ENCODE data around the gene RPP25. TPM values are rescaled to one million over a fixed set of nuclear protein-coding genes. Genes with fewer than 3 reads are reported as not detected.
"Not testable (repeated sequence)": the region's sequence is repeated elsewhere in the genome, so short reads cannot be mapped to it uniquely, and the experiment has no call there.

RPP25 gene
- total RNA-seq, 2 experiments from 2014 or later, result 0.14 to 0.45 TPM

GRCh38 chr15:74937272-74937589 lies 19.3 kb downstream of the RPP25 start:
- H3K4me3 Mint-ChIP-seq, result peak overlapping the region; percentile 98
- peak overlapping the region in 1 of 2 donors; percentile 74 for H3K27ac ChIP-seq (ENCODE audit: low read depth in 1 of 2, low read length in 2 of 2)
- ChIA-PET CTCF (interaction anchor here (1.6 to 2.1 kb wide), 3 partner anchors 13 to 156 kb away, joined by 5 read pairs; partner anchors contain the start of gene RPP25), POLR2A (interaction anchor here (0.8 to 2.0 kb wide), 15 partner anchors 12 to 942 kb away, joined by 3 to 17 read pairs (median 5); partner anchors contain the start of genes C15orf39, CLK3, FAM219B and PML)
- no peaks in the 10 kb centered on the region for H3K9me3 ChIP-seq (ENCODE audit: control insufficient read depth in 1 of 2, insufficient read depth in 1 of 2, low read length in 2 of 2)
- H3K27me3 Mint-ChIP-seq, result no peaks in the 10 kb centered on the region
- intact Hi-C loops (cut with DNase I, micrococcal nuclease), result loop anchor here (2.0 to 10.0 kb wide), 10 partner anchors 45 to 942 kb away; partner anchors contain the start of genes ARID3B (in 1 of the 2), C15orf39 (in 1 of the 2), CSK (in 1 of the 2) and EDC3 (in 1 of the 2)
- no peak for TF ChIP-seq CTCF (IDR thresholded peaks at IDR 0.05)
- no peak for ATAC-seq (ENCODE audit: poor library complexity)
- H3K4me1 Mint-ChIP-seq (ENCODE audit: low read depth), result peaks cover 32% of the 10 kb centered on the region
- H3K27ac Mint-ChIP-seq, result peak overlapping the region; percentile 84
- peaks cover 37% of the 10 kb centered on the region for H3K4me1 ChIP-seq (ENCODE audit: insufficient read depth, low read length)
- H3K27me3 ChIP-seq (ENCODE audit: control insufficient read depth in 1 of 2, insufficient read depth in 2 of 2, low read length in 2 of 2), result no peaks in the 10 kb centered on the region
- H3K36me3 Mint-ChIP-seq (ENCODE audit: low read depth), result peaks cover 15% of the 10 kb centered on the region
- no peak for DNase-seq
- H3K4me3 ChIP-seq (ENCODE audit: low read length), result peak overlapping the region; percentile 82
- no peaks in the 10 kb centered on the region for H3K36me3 ChIP-seq (ENCODE audit: insufficient read depth, low read length)
- no peaks in the 10 kb centered on the region for H3K9me3 Mint-ChIP-seq

- H3K27me3 Mint-ChIP-seq; H3K4me3 ChIP-seq (ENCODE audit: low read length); DNase-seq; H3K27me3 ChIP-seq (ENCODE audit: control insufficient read depth in 1 of 2, insufficient read depth in 2 of 2, low read length in 2 of 2); H3K27ac ChIP-seq (ENCODE audit: low read depth in 1 of 2, low read length in 2 of 2); H3K9me3 Mint-ChIP-seq; H3K9me3 ChIP-seq (ENCODE audit: control insufficient read depth in 1 of 2, insufficient read depth in 1 of 2, low read length in 2 of 2); ATAC-seq (ENCODE audit: poor library complexity); H3K27ac Mint-ChIP-seq; H3K36me3 ChIP-seq (ENCODE audit: insufficient read depth, low read length): not testable (repeated sequence)
- H3K4me1 ChIP-seq (ENCODE audit: insufficient read depth, low read length), result peaks cover 37% of the 10 kb centered on the region
- CTCF ChIA-PET, result interaction anchor here (0.9 to 2.1 kb wide), 3 partner anchors 15 to 300 kb away, joined by 3 to 5 read pairs (median 3); no protein-coding TSS in a partner anchor
- peaks cover 26% of the 10 kb centered on the region for H3K36me3 Mint-ChIP-seq (ENCODE audit: low read depth)
- intact Hi-C loops (cut with DNase I, micrococcal nuclease), result loop anchor here (5.0 to 10.0 kb wide), 8 partner anchors 43 to 940 kb away; partner anchors contain the start of genes ARID3B (in 1 of the 2), C15orf39 (in 1 of the 2), CSK (in 1 of the 2) and EDC3 (in 1 of the 2)
- peak overlapping the region; percentile 77 for H3K4me3 Mint-ChIP-seq
- POLR2A ChIA-PET, result interaction anchor here (1.4 to 1.5 kb wide), 2 partner anchors 45 to 65 kb away, joined by 3 read pairs; partner anchors contain the start of gene MPI
- H3K4me1 Mint-ChIP-seq (ENCODE audit: low read depth), result peaks cover 37% of the 10 kb centered on the region
Observed at GRCh38 chr15:74935193-74935592, 21.4 kb downstream of the RPP25 start.

GRCh38 chr15:74933573-74933972 lies 23.0 kb downstream of the RPP25 start:
- Histone ChIP-seq H3K27me3 (ENCODE audit: control insufficient read depth in 1 of 2, insufficient read depth in 2 of 2, low read length in 2 of 2) (no peaks in the 10 kb centered on the region), H3K27ac (ENCODE audit: low read depth in 1 of 2, low read length in 2 of 2) (no peak overlapping the region), H3K4me1 (ENCODE audit: insufficient read depth, low read length) (peaks cover 35% of the 10 kb centered on the region), H3K4me3 (ENCODE audit: low read length) (no peak overlapping the region), H3K9me3 (ENCODE audit: control insufficient read depth in 1 of 2, insufficient read depth in 1 of 2, low read length in 2 of 2) (no peaks in the 10 kb centered on the region), H3K36me3 (ENCODE audit: insufficient read depth, low read length) (peaks cover 12% of the 10 kb centered on the region)
- peaks cover 37% of the 10 kb centered on the region for H3K4me1 Mint-ChIP-seq (ENCODE audit: low read depth)
- H3K36me3 Mint-ChIP-seq (ENCODE audit: low read depth), result peaks cover 38% of the 10 kb centered on the region
- no peak for TF ChIP-seq CTCF (IDR thresholded peaks at IDR 0.05)
- no peaks in the 10 kb centered on the region for H3K9me3 Mint-ChIP-seq
- DNase-seq (no peak), ATAC-seq (ENCODE audit: poor library complexity) (no peak)
- POLR2A ChIA-PET, result interaction anchor here (0.9 to 1.7 kb wide), 2 partner anchors 27 to 512 kb away, joined by 3 to 5 read pairs; partner anchors contain the start of gene FAM219B
- peak overlapping the region; percentile 39 for H3K4me3 Mint-ChIP-seq
- intact Hi-C loops (cut with DNase I, micrococcal nuclease), result loop anchor here (10.0 kb wide), 4 partner anchors 239 to 939 kb away; partner anchors contain the start of genes ARID3B (in 1 of the 2), EDC3 (in 1 of the 2), PML (in 1 of the 2) and SNUPN (in 1 of the 2)
- H3K27me3 Mint-ChIP-seq, result no peaks in the 10 kb centered on the region
- H3K27ac Mint-ChIP-seq, result peak overlapping the region; percentile 53
- CTCF ChIA-PET, result interaction anchor here (1.0 to 1.8 kb wide), 3 partner anchors 32 to 299 kb away, joined by 3 to 4 read pairs (median 4); no protein-coding TSS in a partner anchor

All from CD4-positive, alpha-beta T cell (primary cell).